ENCODE measurements around the gene SERP2. TPM values are rescaled to one million over a fixed set of nuclear protein-coding genes. Genes with fewer than 3 reads are reported as not detected.

Gene SERP2
- total and polyA plus RNA-seq, 2 of the 13 experiments (the other 11 are each of a cell fraction or from before 2014, with no cell fraction given) = not detected

- no peak for TF ChIP-seq SMARCC2 (IDR thresholded peaks at IDR 0.05)
- no peak for TF ChIP-seq PPARG (CRISPR knock-in tag; conservative IDR thresholded peaks at IDR 0.05)
- TF ChIP-seq JUNB (CRISPR knock-in tag; IDR thresholded peaks at IDR 0.05; ENCODE audit: borderline replicate concordance) = no peak
- TF ChIP-seq ZNF230 (CRISPR knock-in tag; IDR thresholded peaks at IDR 0.05) = no peak
- no peak for TF ChIP-seq DBP (CRISPR knock-in tag; IDR thresholded peaks at IDR 0.05; ENCODE audit: not compliant biosample characterization)
- no peak for TF ChIP-seq ZNF251 (CRISPR knock-in tag; IDR thresholded peaks at IDR 0.05)
- no peak for TF ChIP-seq MAZ (IDR thresholded peaks at IDR 0.05; ENCODE audit: borderline replicate concordance, low read depth, low read length)
- no peak for TF ChIP-seq MAZ (CRISPR knock-in tag; IDR thresholded peaks at IDR 0.05; ENCODE audit: low read depth)
- TF ChIP-seq KAT7 (CRISPR knock-in tag; IDR thresholded peaks at IDR 0.05; ENCODE audit: borderline replicate concordance) = no peak
- no peak for TF ChIP-seq ZNF567 (CRISPR knock-in tag; IDR thresholded peaks at IDR 0.05; ENCODE audit: borderline replicate concordance)
- TF ChIP-seq ATF6 (CRISPR knock-in tag; conservative IDR thresholded peaks at IDR 0.05) = no peak
Measured at GRCh38 chr13:44384778-44385177, 11.2 kb downstream of the SERP2 start (continued).

DNA sequence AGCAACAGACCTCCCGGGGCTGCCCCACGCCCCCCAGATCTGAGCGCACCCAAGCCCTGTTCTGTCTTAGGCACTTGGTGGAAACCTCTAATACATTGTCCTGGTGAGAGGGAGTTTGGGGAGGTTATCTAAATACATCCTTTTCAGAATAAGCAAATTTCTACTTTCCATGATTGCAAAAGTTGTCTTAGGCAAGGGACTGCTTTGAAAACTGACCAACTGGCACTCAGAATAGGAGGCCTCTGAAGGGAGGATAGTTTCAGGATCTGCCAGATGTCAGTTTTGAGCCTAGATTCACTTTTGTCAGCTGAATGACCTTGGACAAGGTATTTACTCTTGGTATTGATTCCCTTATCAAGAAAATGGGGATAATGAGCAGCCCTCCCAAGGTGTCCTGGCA lies 11.8 kb downstream of the SERP2 start:
- Histone ChIP-seq H3K27ac (ENCODE audit: extremely low read length, insufficient read depth, low read length) (no peak overlapping the region), H3K4me1 (ENCODE audit: insufficient read depth, low read length) (peaks cover 18% of the 10 kb centered on the region), H3K27me3 (ENCODE audit: control insufficient read depth in 1 of 2, insufficient read depth in 2 of 2, low read length in 2 of 2) (no peaks in the 10 kb centered on the region), H3K9me3 (ENCODE audit: low read length) (no peaks in the 10 kb centered on the region), H4K20me1 (ENCODE audit: insufficient read depth, low read length) (no peaks in the 10 kb centered on the region), H2AFZ (ENCODE audit: low read length) (no peak overlapping the region), H3K36me3 (replicated peaks in 1 of 2; ENCODE audit: control insufficient read depth in 1 of 2, insufficient read depth in 2 of 2, low read length in 2 of 2) (no peaks in the 10 kb centered on the region), H3K79me2 (ENCODE audit: insufficient read depth, low read length) (no peaks in the 10 kb centered on the region), H3K9ac (ENCODE audit: insufficient read depth, low read depth, low read length) (no peak overlapping the region), H3K4me3 (replicated peaks in 1 of 3; ENCODE audit: insufficient read depth in 1 of 3, low read depth in 2 of 3, low read length in 3 of 3) (no peak overlapping the region), H3K4me2 (ENCODE audit: low read depth, low read length) (no peak overlapping the region)
- no peak for FAIRE-seq
- DNase-seq (ENCODE audit: low spot score) = no peak
- intact Hi-C loops (cut with micrococcal nuclease; ENCODE audit: unreplicated experiment) = no loop called here
- ATAC-seq = no peak
- in situ Hi-C loops (cut with HindIII; ENCODE audit: extremely low pct_ligation_motif_present, low pct_unique_long_range_greater_than_20kb) = no loop called here
- no TSS peak for BruUV-seq (replicated peaks)
- POLR2A ChIA-PET = no interaction called here
- CTCF ChIA-PET (ENCODE audit: low intra/inter-chr PET ratio, low total read pairs) = no interaction called here
- 100% methylated on average over 2 of the region's 3 CpGs for WGBS (ENCODE audit: low lambda C conversion rate)
- TF ChIP-seq HES4 (CRISPR knock-in tag; IDR thresholded peaks at IDR 0.05; ENCODE audit: borderline replicate concordance) (no peak), ZNF280B (CRISPR knock-in tag; IDR thresholded peaks at IDR 0.05; ENCODE audit: borderline replicate concordance) (no peak), TMF1 (CRISPR knock-in tag; IDR thresholded peaks at IDR 0.05; ENCODE audit: low read depth) (no peak), FOXC1 (CRISPR knock-in tag; IDR thresholded peaks at IDR 0.05; ENCODE audit: borderline replicate concordance) (no peak)
- TF ChIP-seq, protein P1, sequence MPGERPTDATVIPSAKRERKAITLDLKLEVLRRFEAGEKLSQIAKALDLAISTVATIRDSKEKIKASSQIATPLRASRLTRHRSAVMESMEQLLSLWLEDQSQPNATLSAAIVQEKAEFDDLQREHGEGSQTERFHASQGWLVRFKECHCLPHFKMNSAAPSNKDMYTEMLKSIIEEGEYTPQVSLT (CRISPR knock-in tag; IDR thresholded peaks at IDR 0.05; ENCODE audit: borderline replicate concordance, low read depth) = no peak

Measured in HepG2 (cell line).